Measurements from ENCODE around the gene MBNL2. TPM values are rescaled to one million over a fixed set of nuclear protein-coding genes. Genes with fewer than 3 reads are reported as not detected.

MBNL2 gene
- total and polyA plus RNA-seq, 2 of the 4 experiments (the other 2 are of a cell fraction): 26.9 to 103 TPM

GRCh38 chr13:97339019-97339987 is 117.2 kb downstream of the MBNL2 start:
- POLR2A ChIA-PET (ENCODE audit: unreplicated experiment): interaction anchor here (0.6 kb wide), 2 partner anchors 9 to 107 kb away, joined by 3 to 18 read pairs; no protein-coding TSS in a partner anchor
- peak; percentile 98 for DNase-seq
- Histone ChIP-seq H3K9me3 (ENCODE audit: control insufficient read depth, insufficient read depth, low read length) (no peaks in the 10 kb centered on the region), H3K56ac (ENCODE audit: extremely low read depth, insufficient read depth, low read length) (peak overlapping the region; percentile 72), H2BK5ac (ENCODE audit: low read depth, low read length, poor library complexity, severe bottlenecking) (peak overlapping the region; percentile 98), H4K20me1 (ENCODE audit: insufficient read depth, low read length) (peaks cover 3% of the 10 kb centered on the region; the same call in 1 of the 2 replicates), H2BK20ac (ENCODE audit: low read depth, low read length) (peak overlapping the region; percentile 84), H3K18ac (ENCODE audit: low read depth, low read length) (peak overlapping the region; percentile 88), H3K27ac (ENCODE audit: insufficient read depth, low read length) (peak overlapping the region; percentile 86), H3K4me1 (ENCODE audit: control insufficient read depth, insufficient read depth, low read length) (peaks cover 14% of the 10 kb centered on the region), H3K9me1 (ENCODE audit: insufficient read depth, low read length) (peaks cover 19% of the 10 kb centered on the region), H3K4me3 (ENCODE audit: insufficient read depth, low read depth, low read length) (no peak overlapping the region; the same call in 1 of the 2 replicates), H3K79me1 (ENCODE audit: low read depth in 1 of 2, low read length in 2 of 2) (peaks cover 18 to 73% of the 10 kb centered on the region in 2 experiments), H4K91ac (ENCODE audit: insufficient read depth, low read depth, low read length) (peak overlapping the region; percentile 84), H4K5ac (ENCODE audit: low read depth, low read length) (peak overlapping the region; percentile 75), H2BK15ac (ENCODE audit: low read depth, low read length) (peak overlapping the region; percentile 99), H2AK5ac (ENCODE audit: low read depth, low read length) (peak overlapping the region; percentile 95), H2AK9ac (replicated peaks; ENCODE audit: low read depth, low read length, poor library complexity) (peak overlapping the region; percentile 59), H2BK120ac (ENCODE audit: low read depth, low read length) (peak overlapping the region; percentile 91), H4K8ac (ENCODE audit: low read depth in 2 of 2, low read length in 2 of 2) (peak overlapping the region; percentile 58 to 89), H2AFZ (replicated peaks; ENCODE audit: low read length, poor library complexity) (peak overlapping the region; percentile 82), H3K36me3 (ENCODE audit: control insufficient read depth, insufficient read depth, low read length) (peaks cover 26% of the 10 kb centered on the region), H3K27me3 (ENCODE audit: control insufficient read depth, insufficient read depth, low read length) (no peaks in the 10 kb centered on the region), H3K4me2 (ENCODE audit: low read depth, low read length) (peak overlapping the region; percentile 82), H3K9ac (ENCODE audit: low read depth, low read length) (peak overlapping the region; percentile 60), H3K14ac (replicated peaks; ENCODE audit: low read depth, low read length) (peak overlapping the region; percentile 94), H3K23ac (ENCODE audit: low read depth, low read length) (peak overlapping the region; percentile 95), H3K4ac (ENCODE audit: low read depth, low read length) (peak overlapping the region; percentile 96)
- 15% methylated on average over 2 of the region's 21 CpGs; no CpG with 5 or more reads in 1 of the 2 experiments for WGBS, 2 experiments (ENCODE audit: extremely low coverage in 2 of 2, insufficient read length in 1 of 2)
- peak; percentile 88 for ATAC-seq (ENCODE audit: low read depth)
- intact Hi-C loops (cut with micrococcal nuclease): loop anchor here (1.0 kb wide), 1 partner anchor 116 kb away; no protein-coding TSS in a partner anchor
- no TSS peak for BruUV-seq (replicated peaks)
- no peak for TF ChIP-seq CEBPB (IDR thresholded peaks at IDR 0.05; ENCODE audit: low read depth, low read length)
- 0 out of 2 replicates have a peak, but pooled peaks have one; percentile 7 for TF ChIP-seq FOS (IDR thresholded peaks at IDR 0.05; ENCODE audit: low read depth, low read length)
- no peak for TF ChIP-seq MAZ (IDR thresholded peaks at IDR 0.05; ENCODE audit: borderline replicate concordance, low read depth, low read length)
- peak; percentile 58; the same call in 1 of the 2 replicates for TF ChIP-seq RFX5 (IDR thresholded peaks at IDR 0.05; ENCODE audit: low read depth, low read length)
- TF ChIP-seq ELK1 (IDR thresholded peaks at IDR 0.05; ENCODE audit: borderline replicate concordance, low read depth, low read length): no peak
- no peak for TF ChIP-seq RCOR1 (IDR thresholded peaks at IDR 0.05; ENCODE audit: insufficient replicate concordance, low read length)
- TF ChIP-seq MAFK (IDR thresholded peaks at IDR 0.05; ENCODE audit: low read depth, low read length): peak; percentile 70
- TF ChIP-seq MXI1 (IDR thresholded peaks at IDR 0.05; ENCODE audit: borderline replicate concordance, low read depth, low read length): no peak
- dilution Hi-C loops (cut with HindIII; ENCODE audit: low sequenced_read_pairs, unreplicated experiment): no loop called here
- CTCF ChIA-PET: no interaction called here
- in situ Hi-C loops (cut with MboI; ENCODE audit: low sequenced_read_pairs): no loop called here

Data from IMR-90 (cell line).